HuH-7.5 (cell line): ENCODE measurements around the gene TRERF1.

Source experiments
- DNase-seq: peaks from one replicate; pipeline ENCODE4 v3.0.0; 2011; ENCODE audit warnings: low spot score

The TRERF1 gene

DNA sequence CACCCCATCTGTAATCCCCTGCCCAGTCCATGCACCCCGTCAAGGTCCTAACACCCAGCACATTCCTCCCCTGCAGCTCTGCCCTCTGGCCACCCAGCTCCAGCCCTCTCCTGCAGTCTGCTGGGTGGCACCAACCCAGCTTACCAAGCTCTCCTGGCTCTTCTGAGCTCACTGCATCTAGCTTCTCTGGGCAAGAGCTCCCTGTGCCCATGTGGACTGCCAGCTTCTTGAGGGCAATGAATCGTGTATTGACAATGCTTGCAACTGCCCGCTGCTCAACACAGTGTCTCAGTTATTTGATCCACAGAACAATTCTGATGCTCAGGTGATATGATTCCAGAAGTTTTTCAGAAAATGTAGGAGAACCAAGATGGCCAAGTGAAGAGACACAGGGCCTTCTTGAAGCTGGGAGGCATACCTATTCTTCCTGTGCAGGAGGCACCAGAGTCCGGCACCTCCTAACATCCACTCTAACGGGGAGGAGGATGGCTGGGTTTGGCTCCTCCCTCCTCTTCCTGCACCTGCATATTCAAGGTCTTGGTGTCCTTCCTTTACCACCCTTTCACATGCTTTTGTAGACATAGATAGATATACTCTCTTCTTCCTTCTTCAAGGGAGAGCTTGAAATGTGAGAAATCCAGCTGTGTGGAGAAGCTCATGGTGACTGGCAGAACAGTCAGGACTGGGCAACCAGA lies 85.6 kb downstream of the TRERF1 start:
- DNase-seq: no peak

DNA sequence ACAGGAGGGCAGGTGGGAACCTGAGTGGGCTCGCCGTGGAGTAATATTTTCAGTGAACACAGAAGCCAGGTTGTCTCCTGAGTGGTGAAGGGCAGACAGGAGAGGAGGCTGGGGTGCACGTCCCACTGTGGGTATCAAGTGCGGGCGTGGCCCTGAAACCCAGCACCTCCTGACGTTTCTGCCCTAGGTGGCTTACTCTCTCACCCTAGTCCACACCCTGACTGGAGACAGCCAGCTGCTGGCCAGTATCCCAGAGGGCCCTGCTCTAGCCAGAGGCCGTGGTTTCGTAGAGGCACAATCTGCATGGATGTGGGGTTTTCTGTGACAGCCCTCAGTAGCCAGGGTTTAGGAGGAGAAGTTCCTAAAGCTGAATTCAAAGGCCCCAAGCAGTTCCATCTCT lies 86.7 kb downstream of the TRERF1 start:
- DNase-seq: no peak

DNA sequence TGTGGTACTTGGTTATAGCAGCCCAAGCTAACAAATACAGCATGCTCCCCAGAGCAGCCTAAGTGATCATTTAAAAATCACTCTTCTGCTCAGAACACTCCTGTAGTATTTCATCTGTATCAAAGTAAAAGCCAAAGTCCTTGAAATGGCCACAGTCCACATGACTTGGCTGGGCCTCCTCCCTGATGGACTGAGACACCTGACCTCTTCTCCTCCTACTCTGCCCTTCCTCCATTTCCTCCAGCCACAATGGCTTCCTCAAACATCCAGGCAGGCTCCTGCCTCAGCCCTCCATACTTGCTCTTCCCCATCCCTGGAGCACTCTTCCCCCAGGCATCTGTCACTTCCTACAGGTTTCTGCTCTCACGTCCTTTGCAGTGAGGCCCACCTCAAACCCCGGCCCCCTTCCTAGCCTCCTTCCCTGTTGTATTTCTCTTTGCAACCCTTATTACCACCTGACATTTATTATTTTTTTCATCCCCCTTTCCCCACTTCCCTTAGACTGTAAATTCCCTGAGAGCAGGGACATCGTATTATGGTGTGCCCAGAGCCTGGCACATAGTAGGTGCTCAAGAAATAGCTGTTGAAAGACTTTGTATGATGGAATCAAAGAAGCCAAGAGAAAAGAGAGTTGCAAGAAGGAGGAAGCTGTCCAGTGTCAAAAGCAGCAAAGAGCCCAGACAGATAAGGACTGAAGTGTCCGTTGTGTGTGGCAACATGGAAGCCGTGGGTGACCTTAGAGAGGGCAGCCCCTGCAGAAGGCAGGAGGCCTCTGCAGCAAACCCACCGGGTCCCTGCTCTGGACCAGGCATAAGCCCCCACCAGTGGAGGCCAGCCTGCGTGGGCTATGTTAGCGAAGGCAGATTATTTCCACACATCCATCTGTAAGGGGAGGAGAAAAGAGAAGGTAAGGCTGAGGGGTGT lies 87.5 kb downstream of the TRERF1 start:
- no peak for DNase-seq

DNA sequence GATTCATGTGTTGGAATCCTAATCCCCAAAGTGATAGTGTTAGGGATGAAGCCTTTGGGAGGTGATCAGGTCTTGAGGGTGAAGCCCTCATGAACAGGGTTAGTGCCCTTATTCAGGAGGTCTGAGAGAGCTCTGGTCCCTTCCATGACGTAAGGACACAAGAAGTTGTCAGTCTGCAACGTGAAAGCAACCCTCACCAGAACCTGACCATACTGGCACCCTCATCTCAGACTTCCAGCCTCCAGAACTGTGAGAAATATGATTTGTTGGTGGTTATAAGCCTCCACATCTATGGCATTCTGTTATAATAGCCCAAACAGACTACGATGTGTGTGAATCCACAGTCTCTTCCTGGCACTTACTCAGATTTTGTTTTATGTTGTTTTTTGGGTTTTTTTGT lies 90.7 kb downstream of the TRERF1 start:
- no peak for DNase-seq

DNA sequence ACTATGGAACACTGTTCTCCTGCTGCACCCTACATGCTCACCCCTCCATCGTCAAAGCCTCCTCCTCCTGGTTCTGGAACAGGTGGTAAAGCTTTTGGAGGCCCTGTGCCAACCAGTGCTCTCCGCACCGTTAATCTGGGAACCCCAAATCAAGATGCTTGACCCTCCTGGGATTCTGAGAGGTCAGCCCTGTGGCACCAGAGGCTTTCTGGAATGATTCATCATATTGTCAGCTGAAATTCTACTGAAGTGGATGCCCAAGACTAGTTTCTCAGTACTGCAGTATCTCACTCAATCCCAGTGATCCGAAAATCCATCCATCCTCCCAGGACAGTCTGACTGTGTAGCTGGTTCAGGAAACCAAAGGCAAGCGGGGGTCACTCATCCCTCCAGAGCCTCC lies 92.7 kb downstream of the TRERF1 start:
- DNase-seq: no peak

DNA sequence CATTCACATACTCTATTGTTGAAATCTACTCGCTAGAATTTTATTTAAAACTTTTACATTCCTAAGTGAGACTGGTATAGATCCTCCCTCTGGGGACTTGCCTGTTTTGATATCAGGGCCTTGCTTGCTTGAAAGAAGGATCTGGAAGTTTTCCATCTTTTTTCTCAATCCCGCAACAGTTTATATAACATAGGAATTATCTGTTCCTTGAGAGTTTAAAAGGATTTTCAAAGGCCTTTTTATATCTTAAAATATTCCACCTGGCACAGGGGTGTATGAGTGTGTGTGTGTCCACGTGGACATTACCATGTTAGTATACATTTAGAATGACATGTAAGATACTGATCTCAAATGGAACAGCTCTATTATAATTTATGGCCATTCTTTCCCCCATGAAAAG lies 96.3 kb downstream of the TRERF1 start:
- DNase-seq: no peak

DNA sequence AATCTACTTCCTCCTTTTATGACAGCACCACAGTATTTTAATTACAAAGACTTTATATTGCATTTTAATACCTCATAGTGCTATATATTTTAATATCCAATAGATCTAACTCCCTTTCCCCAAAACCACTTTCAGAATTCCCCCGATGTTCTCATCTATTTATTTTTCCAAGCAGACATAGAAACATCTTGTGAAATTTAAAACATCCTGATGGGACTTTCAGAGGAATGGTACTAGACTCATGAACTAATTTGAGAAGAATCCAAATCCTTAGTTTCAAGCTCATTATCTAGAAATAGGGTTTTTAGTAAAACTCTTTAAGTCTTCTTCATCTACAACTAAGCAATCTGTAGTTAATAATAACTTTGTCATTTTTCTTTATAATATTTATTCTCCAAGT lies 97.0 kb downstream of the TRERF1 start:
- DNase-seq: no peak

DNA sequence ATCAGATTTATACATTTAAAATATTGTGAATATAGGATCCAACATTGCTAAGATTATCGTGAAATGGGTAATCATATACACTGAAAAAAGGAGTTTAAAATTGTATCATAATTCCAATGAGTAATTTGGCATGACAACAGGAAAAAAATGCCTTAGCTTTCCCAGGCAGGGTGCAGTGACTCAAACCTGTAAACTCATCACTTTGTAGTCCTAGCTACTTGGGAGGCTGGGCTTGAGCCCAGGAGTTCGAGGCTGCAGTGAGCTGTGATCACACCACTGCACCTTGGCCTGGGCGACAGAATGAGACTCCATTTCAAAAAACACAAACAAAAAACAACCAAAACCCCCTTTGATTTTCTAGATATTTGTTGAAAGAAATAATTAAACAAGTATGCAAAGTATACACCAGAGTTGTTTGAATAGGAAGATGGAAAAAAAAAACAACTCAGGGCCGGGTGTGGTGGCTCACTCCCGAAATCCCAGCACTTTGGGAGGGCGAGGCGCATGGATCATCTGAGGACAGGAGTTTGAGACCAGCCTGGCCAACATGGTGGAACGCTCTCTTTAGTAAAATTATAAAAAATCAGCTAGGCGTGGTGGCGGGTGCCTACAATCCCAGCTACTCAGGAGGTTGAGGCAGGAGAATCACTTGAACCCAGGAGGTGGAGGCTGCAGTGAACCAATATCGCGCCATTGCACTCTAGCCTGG lies 98.7 kb downstream of the TRERF1 start:
- DNase-seq: no peak

DNA sequence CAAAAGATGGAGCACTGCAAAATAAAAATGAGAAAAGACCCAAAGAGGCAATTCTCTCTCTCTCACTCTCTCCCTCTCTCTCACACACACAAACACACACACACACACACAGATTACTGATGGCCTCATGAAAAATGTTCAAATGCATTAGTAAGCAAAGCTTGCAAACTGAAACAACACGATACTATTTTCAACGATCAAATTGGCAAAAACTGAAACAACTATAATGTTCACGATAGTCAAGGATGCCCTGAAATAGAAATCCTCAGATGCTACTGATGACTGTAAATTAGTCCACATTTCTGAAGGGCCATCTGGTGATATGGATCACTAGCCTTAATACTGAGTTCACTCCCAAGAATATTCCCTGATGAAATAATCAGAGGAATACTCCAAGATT lies 100.8 kb downstream of the TRERF1 start:
- no peak for DNase-seq

DNA sequence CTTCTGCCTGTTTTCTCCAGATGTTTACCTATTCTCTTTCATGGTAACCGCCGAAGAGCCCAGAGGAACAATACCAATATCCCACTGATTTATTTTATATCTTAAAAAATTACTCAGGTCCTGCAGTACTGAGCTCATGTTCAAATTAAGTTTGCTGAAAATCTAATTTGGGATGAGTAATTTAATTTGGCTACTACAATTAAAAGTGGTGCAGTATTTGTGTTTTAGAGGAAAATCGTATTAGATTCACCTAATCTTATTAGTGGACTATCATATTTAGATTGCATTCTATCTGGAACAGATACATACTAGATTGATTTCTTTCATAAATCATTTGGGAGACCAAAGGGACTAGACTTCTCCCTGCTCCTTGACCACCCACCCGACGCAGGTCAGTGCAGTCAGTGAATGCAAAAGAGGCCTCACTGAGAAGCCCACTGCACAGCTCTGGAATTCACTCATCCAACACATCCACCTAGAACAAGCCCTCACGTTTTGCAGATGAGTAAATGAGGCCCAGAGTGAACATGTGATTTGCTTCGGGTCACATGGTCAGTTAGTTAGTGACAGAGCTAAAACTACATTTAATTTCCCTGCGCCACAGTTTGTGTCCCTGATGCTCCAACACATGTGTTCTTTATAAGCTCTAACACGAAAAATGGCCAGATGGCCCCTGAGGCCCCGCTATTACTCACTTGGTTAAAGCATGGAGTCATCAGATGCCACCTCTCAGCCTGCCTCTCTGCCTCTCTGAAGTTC lies 101.8 kb downstream of the TRERF1 start:
- no peak for DNase-seq

DNA sequence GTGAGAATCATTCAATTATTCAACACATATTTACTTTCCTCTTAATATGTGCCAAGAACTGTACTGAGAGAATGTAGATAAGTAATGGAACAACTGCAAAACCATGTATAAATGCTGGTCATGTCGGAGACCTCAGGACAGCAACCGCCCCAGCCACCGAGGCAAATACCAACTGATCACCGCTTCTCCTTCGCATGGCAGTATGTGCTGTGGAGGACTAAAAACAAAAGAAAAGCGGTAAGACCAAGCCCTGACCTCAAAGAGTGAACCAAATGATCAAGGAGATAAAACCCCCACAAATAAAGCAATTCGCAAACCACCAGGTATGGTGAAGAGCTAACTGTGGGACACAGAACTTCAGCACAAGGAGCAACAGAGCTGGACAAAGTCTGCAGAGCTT lies 104.3 kb downstream of the TRERF1 start:
- DNase-seq: no peak

DNA sequence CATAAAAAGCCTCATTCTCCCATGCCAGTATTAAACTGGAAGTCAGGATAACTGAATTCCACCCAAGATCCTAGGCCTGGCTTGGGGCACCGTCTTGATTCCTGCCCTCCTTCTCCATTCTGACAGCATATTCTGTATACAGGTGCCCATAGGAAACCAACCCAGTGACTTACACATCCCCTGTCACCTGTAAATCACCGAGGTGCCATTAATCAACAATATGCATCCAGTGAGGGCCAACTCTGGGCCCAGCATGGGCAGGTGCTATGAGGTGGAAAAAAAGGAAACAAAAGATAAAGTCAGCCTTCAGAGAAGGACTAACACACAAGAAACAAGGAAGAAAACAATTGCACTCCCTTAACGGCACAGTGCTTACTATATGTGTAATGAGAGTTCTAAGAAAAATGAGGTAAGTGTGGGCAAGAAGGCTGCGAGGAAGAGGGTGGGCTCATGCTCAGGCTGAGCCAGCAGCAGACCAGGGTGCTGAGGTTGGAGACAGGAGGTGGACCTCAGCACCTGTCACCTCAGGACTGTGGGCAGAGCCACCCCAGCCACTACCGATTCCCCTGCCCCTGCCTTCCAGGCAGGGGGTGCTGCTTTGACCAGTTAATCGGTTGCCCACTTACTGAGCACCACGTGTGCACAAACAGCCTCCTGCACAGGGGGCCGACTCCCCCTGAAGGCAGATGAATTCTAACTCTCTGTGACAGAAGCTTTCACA lies 105.9 kb downstream of the TRERF1 start:
- no peak for DNase-seq

DNA sequence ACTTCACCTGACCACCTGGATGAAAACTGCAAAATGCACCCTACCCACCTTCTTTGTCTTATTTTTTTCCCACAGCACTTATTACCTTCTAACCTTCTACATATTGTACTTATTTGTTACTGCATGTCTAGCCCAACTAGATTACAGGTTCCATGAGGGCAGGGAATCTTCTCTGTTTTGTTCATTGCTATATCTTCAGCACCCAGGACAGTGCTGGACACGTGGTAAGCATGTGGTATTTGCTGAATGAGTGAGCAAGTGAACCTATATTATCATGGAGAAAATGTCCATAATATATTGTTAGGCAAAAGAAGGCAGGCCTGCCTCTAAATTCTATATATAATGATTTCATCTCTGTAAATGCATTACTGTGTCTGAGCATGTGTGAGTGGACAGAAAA lies 107.0 kb downstream of the TRERF1 start:
- no peak for DNase-seq

DNA sequence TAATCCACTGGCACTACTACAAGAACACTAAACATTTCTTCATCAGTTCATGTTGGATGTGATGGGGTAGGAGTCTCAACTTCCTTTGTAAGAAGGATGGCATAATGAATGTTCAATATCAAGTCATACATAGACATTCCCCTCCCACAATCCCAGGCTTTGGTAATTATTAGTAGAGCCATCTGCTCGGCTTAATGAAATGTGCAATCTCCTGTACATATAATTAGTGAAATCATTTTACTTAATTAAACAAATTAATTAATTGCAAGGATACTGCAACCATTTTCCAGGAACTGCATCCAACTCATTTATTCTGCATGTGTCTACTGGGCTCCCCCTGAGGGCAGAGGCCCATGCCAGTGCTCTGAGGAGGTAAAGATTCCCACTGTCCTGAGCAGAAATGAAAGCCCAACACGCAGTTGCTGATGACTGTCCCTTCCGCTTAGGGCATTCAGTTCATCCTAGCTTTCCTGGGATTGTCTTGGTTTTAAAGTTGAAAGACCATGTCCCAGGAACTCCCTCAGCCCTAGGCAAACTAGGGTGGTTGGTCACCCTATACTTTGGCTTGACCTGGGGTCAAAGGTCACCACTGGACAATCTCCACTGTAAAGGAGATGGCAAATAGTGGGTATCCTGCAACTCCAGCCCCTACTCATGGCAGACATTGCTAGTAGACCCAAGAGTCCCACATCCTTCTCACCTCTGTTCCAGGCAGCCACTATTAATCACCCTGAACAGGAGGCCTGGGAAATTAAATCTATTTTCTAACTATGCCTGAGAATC lies 109.8 kb downstream of the TRERF1 start:
- no peak for DNase-seq

DNA sequence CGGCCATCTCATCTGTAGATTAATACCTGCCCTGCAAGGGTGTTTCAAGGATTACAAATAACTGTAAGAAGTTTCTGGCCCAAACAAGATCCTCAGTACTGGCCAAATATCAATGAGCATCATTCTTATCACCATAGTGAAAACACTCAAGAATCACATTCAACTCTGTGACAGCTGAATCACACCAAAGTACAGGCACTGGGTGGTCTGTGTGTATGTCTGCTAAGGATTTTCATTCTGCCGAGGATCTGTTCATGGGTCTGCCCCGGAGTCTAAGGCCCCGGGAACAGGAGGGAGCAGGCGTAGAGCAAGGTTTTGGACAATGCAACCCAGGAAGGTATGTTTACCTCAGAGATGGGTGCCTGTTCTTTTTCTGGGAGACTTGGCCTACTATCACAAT lies 110.5 kb downstream of the TRERF1 start:
- no peak for DNase-seq

DNA sequence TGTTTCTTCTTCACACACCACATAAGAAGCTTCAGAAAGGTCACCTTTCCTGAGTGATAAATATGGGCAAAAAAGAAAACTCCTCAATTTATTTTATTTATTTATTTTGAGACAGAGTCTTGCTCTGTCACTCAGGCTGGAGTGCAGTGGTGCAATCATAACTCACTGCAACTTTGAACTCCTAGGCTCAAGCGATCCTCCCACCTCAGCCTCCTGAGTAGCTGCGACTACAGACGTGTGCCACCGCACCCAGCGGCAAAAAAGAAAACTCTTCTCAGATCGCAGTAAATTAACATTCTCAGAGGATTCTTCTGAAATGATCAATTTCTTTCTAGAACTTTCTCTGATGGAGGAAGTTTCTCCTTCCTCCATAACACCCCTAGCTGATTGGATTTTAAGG lies 111.2 kb downstream of the TRERF1 start:
- DNase-seq: no peak

DNA sequence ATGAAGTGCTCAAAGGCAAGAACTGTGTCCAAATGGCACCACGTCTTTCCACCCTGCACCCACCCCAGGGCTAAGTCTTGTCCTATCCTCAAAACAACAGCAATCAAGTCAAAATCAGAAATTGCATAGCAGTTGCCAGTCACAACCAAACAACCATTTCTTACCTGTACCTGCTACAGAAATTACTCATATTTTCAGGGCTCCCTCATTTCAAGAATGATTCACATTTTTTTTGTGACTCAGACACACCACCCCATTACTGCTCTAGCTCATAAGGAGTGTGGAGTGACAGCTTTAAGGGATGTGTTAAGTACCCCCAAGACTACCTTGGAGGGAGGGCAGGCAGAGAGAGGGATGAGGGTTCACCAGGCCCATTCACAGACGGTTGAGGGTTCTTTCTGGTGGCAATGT lies 111.7 kb downstream of the TRERF1 start:
- DNase-seq: no peak

DNA sequence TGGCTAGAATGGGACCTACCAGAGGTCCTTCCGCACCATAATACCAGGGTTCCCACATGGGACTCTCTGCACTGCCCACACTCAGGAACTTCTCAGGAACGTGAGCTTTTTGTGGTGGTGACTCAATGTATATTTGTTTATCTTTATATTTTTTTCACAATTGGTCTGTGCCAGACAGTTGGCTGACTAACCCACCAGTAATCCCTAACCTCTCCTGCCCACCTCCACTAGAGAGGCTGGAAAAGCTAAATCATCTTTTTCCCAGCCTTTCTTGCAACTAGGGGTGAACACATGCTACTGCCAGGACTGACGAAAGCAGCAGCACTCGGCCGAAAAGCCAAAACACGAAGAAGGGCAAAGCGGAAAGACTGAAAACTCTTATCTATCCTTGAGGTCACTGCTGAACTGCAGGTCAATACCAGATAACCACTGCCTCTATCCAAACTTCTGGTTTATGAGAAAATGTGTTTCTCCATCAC lies 112.9 kb downstream of the TRERF1 start:
- DNase-seq: no peak

DNA sequence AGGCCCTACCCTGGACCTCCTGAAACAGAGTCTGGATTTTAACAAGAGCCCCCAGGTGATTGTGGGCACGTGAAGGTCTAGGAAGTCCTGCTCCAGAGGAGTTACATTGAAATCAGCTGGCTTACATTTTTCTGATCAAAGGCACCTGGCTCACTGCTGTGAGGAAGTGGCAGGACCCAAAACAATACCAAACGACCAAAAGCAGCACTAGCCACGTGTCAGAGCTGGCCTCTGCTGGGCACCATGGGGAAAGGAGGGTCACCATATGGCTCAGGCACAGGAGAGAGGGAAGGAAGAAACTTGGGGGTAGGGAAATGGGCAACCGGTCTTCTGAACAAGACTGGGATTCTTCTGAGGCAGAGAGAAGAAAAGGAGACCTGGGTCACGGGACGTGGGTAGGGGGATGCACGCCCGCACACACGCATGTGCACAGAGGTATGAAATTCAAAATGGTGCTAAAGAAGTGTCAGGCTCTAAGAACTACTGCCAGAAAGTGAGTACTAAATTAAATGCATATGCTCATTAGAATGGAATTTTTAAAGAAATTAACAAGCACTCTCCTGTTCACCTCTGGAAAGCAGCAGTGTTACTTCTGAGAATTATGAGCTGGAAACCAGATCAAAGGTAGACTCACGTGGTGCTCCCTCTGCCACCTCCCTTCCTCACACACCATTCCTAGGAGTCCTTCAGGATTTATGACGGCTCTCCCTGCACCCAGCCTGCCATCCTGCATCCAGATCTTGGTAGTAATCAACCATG lies 113.6 kb downstream of the TRERF1 start:
- no peak for DNase-seq

DNA sequence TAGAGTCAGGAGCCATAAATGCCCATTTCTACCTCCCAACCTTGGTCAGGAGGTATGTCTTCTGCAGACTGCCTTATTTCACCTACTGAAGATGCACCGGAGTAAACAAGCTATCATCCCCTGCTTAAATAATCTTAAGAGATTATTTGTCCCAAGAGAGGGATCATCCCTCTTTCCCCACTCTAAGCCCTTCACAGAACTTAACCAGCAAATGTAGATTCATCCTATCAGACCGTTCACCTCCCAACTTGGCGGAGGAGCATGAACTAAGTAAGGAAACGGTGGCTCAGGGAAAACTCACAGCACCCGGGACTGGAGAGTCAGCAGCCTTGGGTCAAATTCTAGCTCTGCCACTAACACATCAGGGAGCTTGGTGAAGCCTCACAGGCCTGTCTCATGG lies 115.3 kb downstream of the TRERF1 start:
- DNase-seq: no peak
